Myocyte (in vitro differentiated cells): ENCODE measurements around the gene SPANXB1. TPM values are rescaled to one million over a fixed set of nuclear protein-coding genes. Genes with fewer than 3 reads are reported as not detected.
"Not testable (repeated sequence)": the region's sequence is repeated elsewhere in the genome, so short reads cannot be mapped to it uniquely, and the experiment has no call there.

Experiments used
- DNase-seq: peaks from one replicate; pipeline ENCODE4 v3.0.0-alpha.2; 2012; ENCODE audit warnings: low read depth
- polyA plus RNA-seq: library from polyadenylated mRNA; unstranded; fragments of >200 nt; gene quantifications from one replicate; pipeline ENCODE4 v1.2.1, GENCODE V29; 2012; ENCODE audit warnings: missing spikeins
- total RNA-seq: library from RNA; depleted of rRNA; stranded (reverse); fragments of >200 nt; gene quantifications from 2 replicates; pipeline ENCODE4 v1.2.3, GENCODE V29; 2014

Gene SPANXB1
- not detected in 2 replicates for total RNA-seq
- not detected for polyA plus RNA-seq

GRCh38 chrX:141002568-141002967 lies at the start of gene SPANXB1:
SPANXB1 (plus strand) TSS chrX:141002594; CDS start chrX:141002694, 100 bp downstream.
- not testable (repeated sequence) for DNase-seq

- no peak for DNase-seq
These were observed 35.4 kb upstream of the SPANXB1 start for GRCh38 chrX:140967036-140967435.

DNA sequence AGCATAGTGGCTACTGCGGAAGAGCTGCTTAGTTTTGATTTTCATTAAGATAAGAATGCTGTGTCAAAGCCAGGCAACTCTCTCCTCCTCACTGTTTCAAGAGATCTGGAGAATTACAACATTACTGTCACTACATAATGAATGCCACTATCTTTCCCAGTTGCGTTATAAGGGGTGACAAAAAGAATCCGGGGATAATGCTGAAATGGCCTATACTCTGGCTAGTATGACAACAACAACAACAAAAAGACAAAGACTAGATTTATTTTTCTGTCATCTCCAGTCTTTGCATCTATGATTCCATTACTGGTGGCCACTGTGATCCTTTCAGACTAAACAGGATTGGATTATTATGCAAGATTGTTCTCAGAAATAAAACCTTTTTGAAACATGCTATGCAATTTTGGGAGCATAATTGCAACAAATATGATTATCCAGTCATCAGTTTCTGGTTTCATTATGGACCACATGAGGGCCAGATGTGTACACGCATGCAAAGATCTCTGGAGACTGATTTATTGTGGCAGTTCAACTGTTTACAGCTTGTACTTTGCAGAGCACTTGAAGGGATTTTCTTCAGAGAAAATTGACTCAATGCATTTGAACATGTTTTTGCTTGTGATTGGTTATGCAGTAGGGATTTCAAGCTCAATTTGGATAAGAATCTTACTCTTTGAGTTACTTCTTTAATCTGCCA lies 31.1 kb upstream of the SPANXB1 start:
- no peak for DNase-seq

- DNase-seq: no peak
These were observed 26.9 kb upstream of the SPANXB1 start for GRCh38 chrX:140975472-140975871.

GRCh38 chrX:140980271-140980670 lies 22.1 kb upstream of the SPANXB1 start:
- no peak for DNase-seq

GRCh38 chrX:140983730-140984129 lies 18.7 kb upstream of the SPANXB1 start:
- DNase-seq: no peak

DNA sequence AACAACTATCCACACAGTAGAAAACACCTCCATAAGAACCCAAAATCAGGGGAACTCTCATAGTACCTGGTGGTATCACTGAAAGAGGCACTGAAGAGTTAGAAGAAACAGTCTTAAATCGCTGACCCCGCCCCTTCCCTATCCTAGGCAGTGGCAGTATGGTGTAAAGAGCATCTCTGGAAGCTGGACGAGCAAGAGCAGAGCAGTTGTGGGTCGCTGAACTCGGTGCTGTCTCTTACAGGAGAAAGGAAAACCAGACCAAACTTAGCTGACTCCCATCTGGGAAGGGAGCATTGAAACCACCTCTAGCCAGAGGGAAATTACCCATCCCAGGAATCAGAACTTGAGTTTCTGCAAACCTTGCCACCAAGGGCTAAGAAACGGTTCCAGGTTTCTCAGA lies 2.8 kb downstream of the SPANXB1 start:
- DNase-seq: not testable (repeated sequence)

DNA sequence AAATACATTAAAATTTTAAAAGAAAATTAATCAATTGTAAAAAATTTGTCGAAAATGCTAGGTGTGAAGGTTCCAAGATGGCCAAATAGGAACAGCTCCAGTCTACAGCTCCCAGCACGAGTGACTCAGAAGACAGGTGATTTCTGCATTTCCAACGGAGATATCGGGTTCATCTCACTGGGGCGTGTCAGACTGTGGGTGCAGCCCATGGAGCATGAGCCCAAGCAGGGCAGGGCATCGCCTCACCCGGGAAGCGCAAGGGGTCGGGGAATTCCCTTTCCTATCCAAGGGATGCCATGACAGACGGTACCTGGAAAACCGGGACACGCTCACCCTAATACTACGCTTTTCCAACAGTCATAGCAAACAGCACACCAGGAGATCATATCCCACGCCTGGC lies 41.9 kb downstream of the SPANXB1 start:
- not testable (repeated sequence) for DNase-seq

DNA sequence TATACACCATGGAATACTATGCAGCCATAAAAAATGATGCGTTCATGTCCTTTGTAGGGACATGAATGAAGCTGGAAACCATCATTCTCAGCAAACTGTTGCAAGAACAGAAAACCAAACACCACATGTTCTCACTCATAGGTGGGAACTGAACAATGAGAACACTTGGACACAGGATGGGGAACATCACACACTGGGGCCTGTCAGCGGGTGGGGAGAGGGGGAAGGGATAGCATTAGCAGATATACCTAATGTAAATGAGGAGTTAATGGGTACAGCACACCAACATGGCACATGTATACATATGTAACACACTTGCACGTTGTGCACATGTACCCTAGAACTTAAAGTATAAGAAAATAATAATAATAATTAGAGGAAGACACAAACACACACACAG lies 47.5 kb downstream of the SPANXB1 start:
- not testable (repeated sequence) for DNase-seq

DNA sequence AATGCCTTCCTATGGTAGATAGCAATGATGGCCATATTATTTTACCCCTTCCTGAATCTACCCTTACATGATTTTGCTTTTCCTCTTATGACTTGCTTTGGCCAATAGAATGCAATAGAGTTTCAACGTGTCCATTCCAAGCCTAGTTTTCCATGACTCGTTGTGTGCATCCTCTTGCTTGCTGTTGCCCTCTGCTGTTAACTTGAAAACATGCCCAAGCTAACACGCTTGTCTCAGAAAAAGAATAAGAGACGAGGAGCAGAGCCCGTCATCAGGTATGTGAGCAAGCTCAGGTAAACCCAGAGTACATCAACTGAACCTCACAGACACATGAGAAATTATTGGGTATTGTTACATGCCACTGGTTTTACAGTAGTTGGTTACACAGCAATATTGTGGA lies 49.7 kb downstream of the SPANXB1 start:
- peak; percentile 18 for DNase-seq

Other genes with a start within 250 kb of the SPANXB1 start
- gene LDOC1, start 174.5 kb downstream of the SPANXB1 start, total RNA-seq: 4.6 and 6.1 TPM in 2 replicates
- gene SPANXC, start 239.9 kb downstream of the SPANXB1 start, total RNA-seq: not detected in 2 replicates